WTC11 (cell line): ENCODE data around the gene CHRNA1. TPM values are rescaled to one million over a fixed set of nuclear protein-coding genes. Genes with fewer than 3 reads are reported as not detected.

Experiments used
- ATAC-seq: fragments of 200-7000 bp; cut with Tn5 transposase; 2 replicates; pipeline ENCODE4 v1.10.0; 2021; ENCODE audit warnings: mild to moderate bottlenecking, moderate library complexity
- CTCF ChIA-PET: fragments of 300-600 bp; sonication (Branson Sonifier 250); formaldehyde crosslinking; loops from one replicate; lab custom pipeline; 2021; ENCODE audit warnings: antibody characterized with exemption; lab: Charles Lee
- POLR2A ChIA-PET: fragments of 350-600 bp; sonication (Branson Sonifier 250); formaldehyde crosslinking; loops from one replicate; lab custom pipeline; 2021; ENCODE audit warnings: antibody characterized with exemption; lab: Charles Lee
- DNase-seq: peaks from one replicate; pipeline ENCODE4 v3.0.0; 2021; ENCODE audit warnings: low spot score
- H3K27ac Mint-ChIP-seq: 2 replicates; pipeline ENCODE4 v1.8.0; 2021; ENCODE audit warnings: mixed read lengths
- H3K27me3 Mint-ChIP-seq: 2 replicates; pipeline ENCODE4 v1.8.0; 2021; ENCODE audit warnings: low read depth, mild to moderate bottlenecking, moderate library complexity, mixed read lengths
- H3K36me3 Mint-ChIP-seq: 2 replicates; pipeline ENCODE4 v1.8.0; 2021; ENCODE audit warnings: mixed read lengths
- H3K4me1 Mint-ChIP-seq: 2 replicates; pipeline ENCODE4 v1.8.0; 2022; ENCODE audit warnings: mixed read lengths
- H3K4me3 Mint-ChIP-seq: 2 replicates; pipeline ENCODE4 v1.8.0; 2021; ENCODE audit warnings: mild to moderate bottlenecking, moderate library complexity, mixed read lengths
- H3K9me3 Mint-ChIP-seq: 2 replicates; pipeline ENCODE4 v1.8.0; 2021; ENCODE audit warnings: mixed read lengths
- CREB1 ChIP-seq: sonication (generic); formaldehyde crosslinking; IDR thresholded peaks from 2 replicates; pipeline ENCODE4 v1.8.0; 2023; ENCODE audit warnings: mild to moderate bottlenecking, missing genetic modification reagents
- CREM ChIP-seq: sonication (generic); formaldehyde crosslinking; IDR thresholded peaks from 2 replicates; pipeline ENCODE4 v1.8.1; 2022; ENCODE audit warnings: mild to moderate bottlenecking, missing genetic modification reagents, moderate library complexity
- ESRRA ChIP-seq: sonication (generic); formaldehyde crosslinking; IDR thresholded peaks from 2 replicates; pipeline ENCODE4 v1.8.1; 2022; ENCODE audit warnings: mild to moderate bottlenecking, missing genetic modification reagents, borderline replicate concordance
- FOXJ3 ChIP-seq: sonication (generic); formaldehyde crosslinking; IDR thresholded peaks from 2 replicates; pipeline ENCODE4 v1.9.0; 2021; ENCODE audit warnings: missing genetic modification reagents, mild to moderate bottlenecking, borderline replicate concordance
- FOXK1 ChIP-seq: sonication (generic); formaldehyde crosslinking; IDR thresholded peaks from 2 replicates; pipeline ENCODE4 v1.8.0; 2022; ENCODE audit warnings: mild to moderate bottlenecking, moderate library complexity, missing genetic modification reagents
- FOXP1 ChIP-seq: sonication (generic); formaldehyde crosslinking; IDR thresholded peaks from 2 replicates; pipeline ENCODE4 v1.8.0; 2022; ENCODE audit warnings: missing genetic modification reagents, mild to moderate bottlenecking, moderate library complexity, borderline replicate concordance
- GRHL2 ChIP-seq: fragments of 250-450 bp; sonication (Bioruptor Pico); IDR thresholded peaks from 2 replicates; pipeline ENCODE4 v1.8.0; 2022; ENCODE audit warnings: mild to moderate bottlenecking, moderate library complexity; ENCODE audit not compliant: insufficient replicate concordance, severe bottlenecking
- GTF2I ChIP-seq: fragments of 250-450 bp; sonication (Bioruptor Pico); conservative IDR thresholded peaks from 2 replicates; pipeline ENCODE4 v1.4.0; 2021; ENCODE audit warnings: mild to moderate bottlenecking
- HMGXB4 ChIP-seq: sonication (generic); formaldehyde crosslinking; IDR thresholded peaks from 2 replicates; pipeline ENCODE4 v1.8.1; 2023; ENCODE audit warnings: mild to moderate bottlenecking, moderate library complexity, missing genetic modification reagents
- IRF1 ChIP-seq: sonication (generic); formaldehyde crosslinking; IDR thresholded peaks from 2 replicates; pipeline ENCODE4 v1.8.0; 2023; ENCODE audit warnings: missing genetic modification reagents
- MAX ChIP-seq: sonication (generic); formaldehyde crosslinking; IDR thresholded peaks from 2 replicates; pipeline ENCODE4 v1.8.0; 2022; ENCODE audit warnings: mild to moderate bottlenecking, missing genetic modification reagents
- PREB ChIP-seq: sonication (generic); formaldehyde crosslinking; IDR thresholded peaks from 2 replicates; pipeline ENCODE4 v1.8.1; 2022; ENCODE audit warnings: mild to moderate bottlenecking, missing genetic modification reagents, moderate library complexity, borderline replicate concordance
- SP1 ChIP-seq: sonication (generic); formaldehyde crosslinking; conservative IDR thresholded peaks from 2 replicates; pipeline ENCODE4 v1.8.1; 2022; ENCODE audit warnings: missing genetic modification reagents
- STAT6 ChIP-seq: sonication (generic); formaldehyde crosslinking; conservative IDR thresholded peaks from 2 replicates; pipeline ENCODE4 v1.8.1; 2023; ENCODE audit warnings: mild to moderate bottlenecking, low read depth, missing genetic modification reagents, moderate library complexity
- TEAD4 ChIP-seq: sonication (generic); formaldehyde crosslinking; IDR thresholded peaks from 2 replicates; pipeline ENCODE4 v1.8.0; 2022; ENCODE audit warnings: mild to moderate bottlenecking, missing genetic modification reagents
- ZNF232 ChIP-seq: sonication (generic); formaldehyde crosslinking; IDR thresholded peaks from 2 replicates; pipeline ENCODE4 v1.8.0; 2022; ENCODE audit warnings: mild to moderate bottlenecking, missing genetic modification reagents
- ZNF281 ChIP-seq: sonication (generic); formaldehyde crosslinking; IDR thresholded peaks from 2 replicates; pipeline ENCODE4 v1.8.0; 2023; ENCODE audit warnings: mild to moderate bottlenecking, missing genetic modification reagents
- ZNF396 ChIP-seq: fragments of 250-450 bp; sonication (Bioruptor Pico); IDR thresholded peaks from 2 replicates; pipeline ENCODE4 v1.8.0; 2021; ENCODE audit warnings: mild to moderate bottlenecking, moderate library complexity, borderline replicate concordance
- ZNF423 ChIP-seq: fragments of 250-450 bp; sonication (Bioruptor Pico); IDR thresholded peaks from 2 replicates; pipeline ENCODE4 v2.1.2; 2022; ENCODE audit warnings: mild to moderate bottlenecking, moderate library complexity
- ZSCAN18 ChIP-seq: fragments of 250-450 bp; sonication (Bioruptor Pico); IDR thresholded peaks from 2 replicates; pipeline ENCODE4 v2.1.2; 2022; ENCODE audit warnings: mild to moderate bottlenecking, moderate library complexity
- total RNA-seq: library from RNA; stranded (reverse); gene quantifications from 3 replicates; pipeline ENCODE4 v1.2.3, GENCODE V29; 2021

The CHRNA1 gene
- total RNA-seq, 1 experiment from 2014 or later: not detected

- no peak for TF ChIP-seq ZSCAN18
- TF ChIP-seq SP1 (CRISPR knock-in tag): no peak
These were observed 45.7 kb downstream of the CHRNA1 start (continued) for GRCh38 chr2:174718591-174718990.

GRCh38 chr2:174717916-174718315 is 46.4 kb downstream of the CHRNA1 start:
- no peak for ATAC-seq
- TF ChIP-seq ESRRA (CRISPR knock-in tag): no peak
- no peak for TF ChIP-seq FOXP1 (CRISPR knock-in tag)
- TF ChIP-seq ZNF423 (CRISPR knock-in tag): no peak
- TF ChIP-seq ZNF281 (CRISPR knock-in tag): no peak
- no peak for TF ChIP-seq GRHL2
- TF ChIP-seq GTF2I (CRISPR knock-in tag): no peak
- no peak for TF ChIP-seq IRF1 (CRISPR knock-in tag)
- no peak for TF ChIP-seq TEAD4 (CRISPR knock-in tag)
- TF ChIP-seq FOXK1 (CRISPR knock-in tag): no peak
- no peak for TF ChIP-seq CREM (CRISPR knock-in tag)
- no peak for TF ChIP-seq HMGXB4 (CRISPR knock-in tag)
- H3K27me3 Mint-ChIP-seq: no peaks in the 10 kb centered on the region
- H3K4me1 Mint-ChIP-seq: no peaks in the 10 kb centered on the region
- H3K36me3 Mint-ChIP-seq: peaks cover 4% of the 10 kb centered on the region; the same call in 1 of the 2 replicates
- ChIA-PET POLR2A (no interaction called here), CTCF (interaction anchor here (1.1 to 1.3 kb wide), 2 partner anchors 18 to 20 kb away, joined by 3 to 4 read pairs; no protein-coding TSS in a partner anchor)
- DNase-seq: no peak
- H3K4me3 Mint-ChIP-seq: no peak overlapping the region
- H3K9me3 Mint-ChIP-seq: peaks cover 10% of the 10 kb centered on the region
- no peak overlapping the region for H3K27ac Mint-ChIP-seq

GRCh38 chr2:174717273-174717672 is 47.0 kb downstream of the CHRNA1 start:
- Mint-ChIP-seq H3K4me1 (no peaks in the 10 kb centered on the region), H3K36me3 (peaks cover 4% of the 10 kb centered on the region; the same call in 1 of the 2 replicates), H3K27ac (no peak overlapping the region), H3K27me3 (no peaks in the 10 kb centered on the region), H3K9me3 (peaks cover 10% of the 10 kb centered on the region), H3K4me3 (no peak overlapping the region)
- ATAC-seq (no peak), DNase-seq (no peak)
- ChIA-PET POLR2A (no interaction called here), CTCF (interaction anchor here (1.3 kb wide), 1 partner anchor 20 kb away, joined by 4 read pairs; no protein-coding TSS in a partner anchor)
- TF ChIP-seq ZNF396 (CRISPR knock-in tag) (no peak), FOXJ3 (CRISPR knock-in tag) (no peak), CREB1 (CRISPR knock-in tag) (no peak), MAX (CRISPR knock-in tag) (no peak), STAT6 (CRISPR knock-in tag) (no peak), GRHL2 (no peak), ZNF232 (CRISPR knock-in tag) (no peak), FOXP1 (CRISPR knock-in tag) (no peak), PREB (CRISPR knock-in tag) (no peak)
- TF ChIP-seq, all 79 proteins: peak for 0
